Measurements from ENCODE around the gene KRT80. TPM values are rescaled to one million over a fixed set of nuclear protein-coding genes. Genes with fewer than 3 reads are reported as not detected.

Gene KRT80
- total RNA-seq, 2 experiments from 2014 or later: not detected

- H3K9me3 Mint-ChIP-seq: no peaks in the 10 kb centered on the region
- H3K4me1 Mint-ChIP-seq (ENCODE audit: low read depth): peaks cover 39% of the 10 kb centered on the region
- H3K27ac Mint-ChIP-seq: peak overlapping the region; percentile 76
- H3K36me3 Mint-ChIP-seq (ENCODE audit: low read depth): no peaks in the 10 kb centered on the region
- DNase-seq (peak in 12 of 14 experiments; percentile 19 to 85 (median 58)), ATAC-seq (ENCODE audit: poor library complexity) (peak; percentile 83)
- H3K4me3 ChIP-seq (ENCODE audit: low read length): no peak overlapping the region
- intact Hi-C loops (cut with DNase I, micrococcal nuclease): no loop called here
- peak overlapping the region in 1 of 2 donors; percentile 69 for H3K27ac ChIP-seq (ENCODE audit: low read depth in 1 of 2, low read length in 2 of 2)
- peaks cover 6% of the 10 kb centered on the region for H3K27me3 Mint-ChIP-seq
- H3K4me3 Mint-ChIP-seq: peak overlapping the region; percentile 50
- no peaks in the 10 kb centered on the region for H3K9me3 ChIP-seq (ENCODE audit: control insufficient read depth in 1 of 2, insufficient read depth in 1 of 2, low read length in 2 of 2)
- TF ChIP-seq CTCF (IDR thresholded peaks at IDR 0.05): no peak
- H3K27me3 ChIP-seq (ENCODE audit: control insufficient read depth in 1 of 2, insufficient read depth in 2 of 2, low read length in 2 of 2): no peaks in the 10 kb centered on the region
- no peaks in the 10 kb centered on the region for H3K36me3 ChIP-seq (ENCODE audit: insufficient read depth, low read length)
- ChIA-PET CTCF (interaction anchor here (1.1 to 1.4 kb wide), 3 partner anchors 58 to 172 kb away, joined by 3 to 8 read pairs (median 3); no protein-coding TSS in a partner anchor), POLR2A (interaction anchor here (1.3 kb wide), 1 partner anchor 172 kb away, joined by 5 read pairs; no protein-coding TSS in a partner anchor)
- peaks cover 58% of the 10 kb centered on the region for H3K4me1 ChIP-seq (ENCODE audit: insufficient read depth, low read length)
These were observed 36.6 kb downstream of the KRT80 start for GRCh38 chr12:52155048-52155868.

GRCh38 chr12:52152905-52153317 lies 38.9 kb downstream of the KRT80 start:
- ChIA-PET POLR2A (no interaction called here), CTCF (no interaction called here)
- Mint-ChIP-seq H3K27ac (no peak overlapping the region), H3K4me3 (no peak overlapping the region), H3K9me3 (no peaks in the 10 kb centered on the region), H3K4me1 (ENCODE audit: low read depth) (peaks cover 39% of the 10 kb centered on the region), H3K36me3 (ENCODE audit: low read depth) (no peaks in the 10 kb centered on the region), H3K27me3 (peaks cover 6% of the 10 kb centered on the region)
- no peaks in the 10 kb centered on the region for H3K36me3 ChIP-seq (ENCODE audit: insufficient read depth, low read length)
- no peak for TF ChIP-seq CTCF (IDR thresholded peaks at IDR 0.05)
- H3K27ac ChIP-seq (ENCODE audit: low read depth in 1 of 2, low read length in 2 of 2): no peak overlapping the region
- H3K4me1 ChIP-seq (ENCODE audit: insufficient read depth, low read length): peaks cover 58% of the 10 kb centered on the region
- no peaks in the 10 kb centered on the region for H3K27me3 ChIP-seq (ENCODE audit: control insufficient read depth in 1 of 2, insufficient read depth in 2 of 2, low read length in 2 of 2)
- intact Hi-C loops (cut with DNase I, micrococcal nuclease): loop anchor here (1.0 kb wide), 2 partner anchors 174 to 726 kb away; no protein-coding TSS in a partner anchor
- DNase-seq (no peak), ATAC-seq (ENCODE audit: poor library complexity) (no peak)
- no peak overlapping the region for H3K4me3 ChIP-seq (ENCODE audit: low read length)
- H3K9me3 ChIP-seq (ENCODE audit: control insufficient read depth in 1 of 2, insufficient read depth in 1 of 2, low read length in 2 of 2): no peaks in the 10 kb centered on the region

- Histone ChIP-seq H3K4me3 (ENCODE audit: low read length) (peak overlapping the region; percentile 12), H3K4me1 (ENCODE audit: insufficient read depth, low read length) (peaks cover 57% of the 10 kb centered on the region), H3K9me3 (ENCODE audit: control insufficient read depth in 1 of 2, insufficient read depth in 1 of 2, low read length in 2 of 2) (no peaks in the 10 kb centered on the region), H3K27ac (ENCODE audit: low read depth in 1 of 2, low read length in 2 of 2) (no peak overlapping the region), H3K36me3 (ENCODE audit: insufficient read depth, low read length) (no peaks in the 10 kb centered on the region), H3K27me3 (ENCODE audit: control insufficient read depth in 1 of 2, insufficient read depth in 2 of 2, low read length in 2 of 2) (no peaks in the 10 kb centered on the region)
- intact Hi-C loops (cut with DNase I, micrococcal nuclease): loop anchor here (1.0 kb wide), 2 partner anchors 175 to 727 kb away; no protein-coding TSS in a partner anchor
- Mint-ChIP-seq H3K27ac (peak overlapping the region; percentile 28), H3K4me1 (ENCODE audit: low read depth) (peaks cover 39% of the 10 kb centered on the region), H3K27me3 (peaks cover 6% of the 10 kb centered on the region), H3K36me3 (ENCODE audit: low read depth) (no peaks in the 10 kb centered on the region), H3K4me3 (peak overlapping the region; percentile 62), H3K9me3 (no peaks in the 10 kb centered on the region)
- DNase-seq (peak; percentile 54 to 90 (median 72)), ATAC-seq (ENCODE audit: poor library complexity) (peak; percentile 69)
- TF ChIP-seq CTCF (IDR thresholded peaks at IDR 0.05): peak; percentile 92
- ChIA-PET POLR2A (no interaction called here), CTCF (interaction anchor here (1.5 kb wide), 1 partner anchor 176 kb away, joined by 4 read pairs; no protein-coding TSS in a partner anchor)
These were observed 39.7 kb downstream of the KRT80 start for GRCh38 chr12:52151837-52152783.
